H9 (cell line): ENCODE measurements around the gene LRRC71. TPM values are rescaled to one million over a fixed set of nuclear protein-coding genes. Genes with fewer than 3 reads are reported as not detected.

ENCODE experiments used
- DNase-seq: peaks from one replicate; pipeline ENCODE4 v3.0.0-alpha.2; 2017
- H2AFZ ChIP-seq: one replicate; pipeline ENCODE4 v1.6.1; 2013; ENCODE audit warnings: mild to moderate bottlenecking, low read length, control low read depth, moderate library complexity
- H2AK5ac ChIP-seq: 2 replicates; pipeline ENCODE4 v1.6.1; 2013; ENCODE audit warnings: low read length, control low read depth, mixed read lengths; ENCODE audit not compliant: insufficient read length
- H2BK120ac ChIP-seq: one replicate; pipeline ENCODE4 v1.6.1; 2013; ENCODE audit warnings: low read depth, mild to moderate bottlenecking, low read length, control low read depth, inconsistent platforms; ENCODE audit not compliant: poor library complexity, severe bottlenecking
- H2BK12ac ChIP-seq: 2 replicates; pipeline ENCODE4 v1.6.1; 2013; ENCODE audit warnings: low read length, control low read depth, mixed read lengths, low read depth; ENCODE audit not compliant: insufficient read length
- H2BK15ac ChIP-seq: 2 replicates; pipeline ENCODE4 v1.6.1; 2013; ENCODE audit warnings: low read depth, low read length, control low read depth
- H2BK20ac ChIP-seq: one replicate; pipeline ENCODE4 v1.6.1; 2013; ENCODE audit warnings: low read depth, mild to moderate bottlenecking, low read length, control low read depth, inconsistent platforms; ENCODE audit not compliant: poor library complexity, severe bottlenecking
- H2BK5ac ChIP-seq: 2 replicates; pipeline ENCODE4 v1.6.1; 2013; ENCODE audit warnings: low read length, control low read depth, mixed read lengths; ENCODE audit not compliant: insufficient read length
- H3K14ac ChIP-seq: 2 replicates; pipeline ENCODE4 v1.6.1; 2013; ENCODE audit warnings: low read length, control low read depth; ENCODE audit not compliant: insufficient read depth
- H3K18ac ChIP-seq: 2 replicates; pipeline ENCODE4 v1.6.1; 2013; ENCODE audit warnings: low read depth, mild to moderate bottlenecking, mixed read lengths, low read length, control low read depth; ENCODE audit not compliant: insufficient read length
- H3K23ac ChIP-seq: 2 replicates; pipeline ENCODE4 v1.6.1; 2013; ENCODE audit warnings: low read length, control low read depth, mixed read lengths, low read depth; ENCODE audit not compliant: insufficient read length
- H3K23me2 ChIP-seq: 2 replicates; pipeline ENCODE4 v1.6.1; 2013; ENCODE audit warnings: low read depth, mild to moderate bottlenecking, mixed read lengths, low read length, control low read depth; ENCODE audit not compliant: insufficient read length, poor library complexity, severe bottlenecking
- H3K27ac ChIP-seq: 2 replicates; pipeline ENCODE4 v1.5.1; 2013; ENCODE audit warnings: low read length, control low read depth, mixed read lengths, low read depth; ENCODE audit not compliant: insufficient read length
- H3K27me3 ChIP-seq: 2 replicates; pipeline ENCODE4 v1.6.1; 2013; ENCODE audit warnings: low read length, control low read depth, inconsistent platforms; ENCODE audit not compliant: insufficient read depth
- H3K4ac ChIP-seq: 2 replicates; pipeline ENCODE4 v1.6.1; 2013; ENCODE audit warnings: low read depth, mild to moderate bottlenecking, control low read depth, inconsistent platforms, low read length, moderate library complexity
- H3K4me1 ChIP-seq: 2 replicates; pipeline ENCODE4 v1.6.1; 2013; ENCODE audit warnings: low read length, control low read depth, inconsistent platforms; ENCODE audit not compliant: insufficient read depth
- H3K4me2 ChIP-seq: 2 replicates; pipeline ENCODE4 v1.6.1; 2013; ENCODE audit warnings: low read length, control low read depth, mixed read lengths; ENCODE audit not compliant: insufficient read length, insufficient read depth
- H3K56ac ChIP-seq: 2 replicates; pipeline ENCODE4 v1.6.1; 2013; ENCODE audit warnings: low read depth, mild to moderate bottlenecking, mixed read lengths, low read length, control low read depth; ENCODE audit not compliant: insufficient read length
- H3K79me1 ChIP-seq: 2 replicates; pipeline ENCODE4 v1.6.1; 2013; ENCODE audit warnings: low read depth, mild to moderate bottlenecking, moderate library complexity, low read length, control low read depth, inconsistent platforms; ENCODE audit not compliant: insufficient read depth, poor library complexity, severe bottlenecking
- H3K79me2 ChIP-seq: 2 replicates; pipeline ENCODE4 v1.6.1; 2013; ENCODE audit warnings: low read length, control low read depth, inconsistent platforms; ENCODE audit not compliant: insufficient read depth
- H3K9ac ChIP-seq: 2 replicates; pipeline ENCODE4 v1.6.1; 2013; ENCODE audit warnings: low read length, control low read depth, mixed read lengths; ENCODE audit not compliant: insufficient read length; ENCODE audit errors: extremely low read depth
- H3K9me3 ChIP-seq: one replicate; pipeline ENCODE4 v1.6.1; 2013; ENCODE audit warnings: low read depth, low read length, inconsistent platforms; ENCODE audit not compliant: control insufficient read depth
- H3T11ph ChIP-seq: one replicate; pipeline ENCODE4 v1.6.1; 2013; ENCODE audit warnings: mild to moderate bottlenecking, low read length, control low read depth, inconsistent platforms
- H4K20me1 ChIP-seq: one replicate; pipeline ENCODE4 v1.6.1; 2013; ENCODE audit not compliant: control insufficient read depth, insufficient read length, insufficient read depth
- H4K5ac ChIP-seq: 2 replicates; pipeline ENCODE4 v1.6.1; 2013; ENCODE audit warnings: low read depth, mild to moderate bottlenecking, mixed read lengths, low read length, control low read depth; ENCODE audit not compliant: insufficient read length
- H4K8ac ChIP-seq: replicated peaks from 2 replicates; pipeline ENCODE4 v1.6.1; 2013; ENCODE audit warnings: low read length, control low read depth, mixed read lengths, low read depth; ENCODE audit not compliant: insufficient read length
- H4K91ac ChIP-seq: 2 replicates; pipeline ENCODE4 v1.6.1; 2013; ENCODE audit warnings: low read depth, mild to moderate bottlenecking, moderate library complexity, mixed read lengths, low read length, control low read depth; ENCODE audit not compliant: insufficient read length
- H3K27ac Mint-ChIP-seq, 3 experiments: 2 replicates in 2 of 3; 3 replicates in 1 of 3; pipeline ENCODE4 v1.8.0; 2020 to 2021; ENCODE audit warnings: mixed read lengths in 3 of 3, mild to moderate bottlenecking in 1 of 3, moderate library complexity in 1 of 3
- H3K27me3 Mint-ChIP-seq: 2 replicates; pipeline ENCODE4 v1.8.0; 2021; ENCODE audit warnings: low read depth, mild to moderate bottlenecking, moderate library complexity, mixed read lengths
- H3K36me3 Mint-ChIP-seq, 3 experiments: 2 replicates in 2 of 3; 3 replicates in 1 of 3; pipeline ENCODE4 v1.8.0; 2020 to 2021; ENCODE audit warnings: low read depth in 3 of 3, mixed read lengths in 3 of 3; ENCODE audit not compliant: insufficient read depth in 1 of 3
- H3K4me1 Mint-ChIP-seq, 2 experiments: 2 replicates each; pipeline ENCODE4 v1.8.0; 2020; ENCODE audit warnings: mixed read lengths in 2 of 2
- H3K4me3 Mint-ChIP-seq, 2 experiments: 2 replicates in 1 of 2; 3 replicates in 1 of 2; pipeline ENCODE4 v1.8.0; 2020 to 2021; ENCODE audit warnings: mild to moderate bottlenecking in 2 of 2, mixed read lengths in 2 of 2, moderate library complexity in 1 of 2
- H3K9me3 Mint-ChIP-seq, 2 experiments: 2 replicates in 1 of 2; 3 replicates in 1 of 2; pipeline ENCODE4 v1.8.0; 2020; ENCODE audit warnings: mild to moderate bottlenecking in 2 of 2, mixed read lengths in 2 of 2, moderate library complexity in 1 of 2
- CTCF ChIP-seq: fragments of 200-600 bp; sonication (generic); conservative IDR thresholded peaks from 3 replicates; pipeline ENCODE4 v1.8.0; 2021; ENCODE audit warnings: antibody characterized with exemption, mild to moderate bottlenecking
- WGBS: extraction: QIAGEN DNeasy Blood & Tissue Kit; methylation state at CpG from one replicate; pipeline ENCODE4 v1.1.7; 2013; ENCODE audit warnings: missing lambda C conversion rate, low lambda C conversion rate, mixed read lengths; ENCODE audit not compliant: insufficient read length; ENCODE audit errors: extremely low coverage; 5-methylcytosine and 5-hydroxymethylcytosine counted together
- total RNA-seq: library from RNA; stranded (reverse); gene quantifications from 2 replicates; pipeline ENCODE4 v1.2.1, GENCODE V29; 2021

Gene LRRC71
- total RNA-seq, 1 experiment from 2014 or later: not detected

DNA sequence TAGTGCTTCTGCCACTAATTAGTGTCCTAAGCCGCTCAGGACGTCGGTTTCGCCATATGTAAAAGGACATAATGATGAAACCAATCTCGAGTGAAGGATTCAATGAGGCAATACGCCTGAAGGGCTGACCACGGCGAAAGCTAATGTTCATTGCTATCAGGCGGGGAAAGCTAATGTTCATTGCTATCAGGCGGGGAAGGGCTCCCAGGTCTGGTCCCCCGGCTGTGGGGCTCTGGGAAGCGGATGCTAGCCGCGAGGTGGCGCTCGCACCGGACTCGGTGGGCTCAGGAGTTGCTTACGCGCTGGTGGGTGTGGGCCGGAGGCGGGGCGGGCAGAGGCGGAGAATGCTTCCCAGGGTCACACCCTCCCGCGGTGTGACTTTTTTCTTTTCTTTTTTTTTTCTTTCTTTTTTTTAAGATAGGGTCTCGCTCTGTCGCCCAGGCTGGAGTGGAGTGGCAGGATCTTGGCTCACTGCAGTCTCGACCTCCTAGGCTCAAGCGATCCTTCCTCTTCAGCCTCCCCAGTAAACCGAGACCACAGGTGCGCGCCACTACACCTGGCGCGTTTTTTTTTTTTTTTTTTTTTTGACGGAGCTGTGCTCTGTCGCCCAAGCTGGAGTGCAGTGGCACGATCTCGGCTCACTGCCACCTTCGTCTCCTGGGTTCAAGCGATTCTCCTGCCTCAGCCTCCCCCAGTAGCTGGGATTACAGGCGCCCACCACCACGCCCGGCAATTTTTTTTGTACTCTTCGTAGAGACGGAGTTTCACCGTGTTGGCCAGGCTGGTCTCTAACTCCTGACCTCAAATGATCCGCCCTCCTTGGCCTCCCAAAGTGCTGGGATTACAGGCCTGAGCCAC is 28.0 kb upstream of the LRRC71 start:
- no peaks in the 10 kb centered on the region for H4K20me1 ChIP-seq
- WGBS: no CpG with 5 or more reads among the region's 48 CpGs
- H3K9ac ChIP-seq: no peak overlapping the region

More for the DNA sequence above, 28.0 kb upstream of the LRRC71 start:
- no peak overlapping the region for H2BK20ac ChIP-seq
- no peak overlapping the region for H2BK12ac ChIP-seq
- Mint-ChIP-seq H3K4me1 (peaks cover 22 to 41% of the 10 kb centered on the region in 2 experiments), H3K36me3 (no peaks in the 10 kb centered on the region), H3K27ac (no peak overlapping the region), H3K27me3 (peaks cover 84% of the 10 kb centered on the region), H3K9me3 (no peaks in the 10 kb centered on the region; a peak in 2 of 5 replicates), H3K4me3 (peak overlapping the region; percentile 46 to 76)
- DNase-seq: peak; percentile 93
- TF ChIP-seq CTCF: peak; percentile 95
- no peak overlapping the region for H3T11ph ChIP-seq
- no peak overlapping the region for H3K27ac ChIP-seq
- no peaks in the 10 kb centered on the region for H3K79me1 ChIP-seq
- H4K91ac ChIP-seq: no peak overlapping the region
- H3K27me3 ChIP-seq: peaks cover 21% of the 10 kb centered on the region; the same call in 1 of the 2 replicates
- H3K23ac ChIP-seq: no peak overlapping the region
- no peak overlapping the region for H2AFZ ChIP-seq
- H3K23me2 ChIP-seq: no peaks in the 10 kb centered on the region
- no peak overlapping the region for H4K5ac ChIP-seq
- no peak overlapping the region for H3K18ac ChIP-seq
- no peak overlapping the region for H3K4ac ChIP-seq
- H3K4me2 ChIP-seq: peak overlapping the region; percentile 38
- no peak overlapping the region for H2BK15ac ChIP-seq
- H3K14ac ChIP-seq: no peak overlapping the region
- H3K4me1 ChIP-seq: no peaks in the 10 kb centered on the region
- no peak overlapping the region for H2BK5ac ChIP-seq
- H3K9me3 ChIP-seq: no peaks in the 10 kb centered on the region
- H2BK120ac ChIP-seq: no peak overlapping the region
- no peak overlapping the region for H2AK5ac ChIP-seq
- H4K8ac ChIP-seq: no peak overlapping the region
- H3K79me2 ChIP-seq: no peaks in the 10 kb centered on the region
- H3K56ac ChIP-seq: no peak overlapping the region
